Nephron progenitor cell (in vitro differentiated cells): ENCODE data around the gene FAM161A.
"Not testable (repeated sequence)": the region's sequence is repeated elsewhere in the genome, so short reads cannot be mapped to it uniquely, and the experiment has no call there.

ENCODE experiments used
- DNase-seq: peaks from one replicate; pipeline ENCODE4 v3.0.0; 2021
- H3K27ac Mint-ChIP-seq: 2 replicates; pipeline ENCODE4 v1.8.0; 2021; ENCODE audit warnings: mild to moderate bottlenecking, moderate library complexity, mixed read lengths
- H3K27me3 Mint-ChIP-seq: 2 replicates; pipeline ENCODE4 v1.8.0; 2021; ENCODE audit warnings: mild to moderate bottlenecking, low read depth, mixed read lengths; ENCODE audit not compliant: poor library complexity
- H3K36me3 Mint-ChIP-seq: 2 replicates; pipeline ENCODE4 v1.8.0; 2021; ENCODE audit warnings: low read depth, mixed read lengths
- H3K4me1 Mint-ChIP-seq: 2 replicates; pipeline ENCODE4 v1.8.0; 2021; ENCODE audit warnings: mixed read lengths
- H3K4me3 Mint-ChIP-seq: 2 replicates; pipeline ENCODE4 v1.8.0; 2021; ENCODE audit warnings: mild to moderate bottlenecking, moderate library complexity, mixed read lengths
- H3K9me3 Mint-ChIP-seq: 2 replicates; pipeline ENCODE4 v1.8.0; 2021; ENCODE audit warnings: mild to moderate bottlenecking, moderate library complexity, mixed read lengths
- CTCF ChIP-seq: fragments of 200-600 bp; sonication (generic); IDR thresholded peaks from 2 replicates; pipeline ENCODE4 v1.5.0; 2021; ENCODE audit warnings: antibody characterized with exemption

FAM161A gene

GRCh38 chr2:61816480-61817355 lies 37.1 kb downstream of the FAM161A start:
- Mint-ChIP-seq H3K27me3 (peaks cover 27% of the 10 kb centered on the region), H3K36me3 (no peaks in the 10 kb centered on the region), H3K27ac (no peak overlapping the region), H3K4me3 (no peak overlapping the region), H3K4me1 (peaks cover 23% of the 10 kb centered on the region), H3K9me3 (no peaks in the 10 kb centered on the region)
- peak; percentile 4 for DNase-seq
- TF ChIP-seq CTCF: no peak

GRCh38 chr2:61814539-61815160 lies 39.2 kb downstream of the FAM161A start:
- TF ChIP-seq CTCF: no peak
- H3K27ac Mint-ChIP-seq: no peak overlapping the region
- no peaks in the 10 kb centered on the region for H3K36me3 Mint-ChIP-seq
- DNase-seq: no peak
- no peak overlapping the region for H3K4me3 Mint-ChIP-seq
- H3K4me1 Mint-ChIP-seq: peaks cover 26% of the 10 kb centered on the region
- peaks cover 26% of the 10 kb centered on the region for H3K27me3 Mint-ChIP-seq
- no peaks in the 10 kb centered on the region for H3K9me3 Mint-ChIP-seq

- not testable (repeated sequence) for DNase-seq, H3K36me3 Mint-ChIP-seq, H3K9me3 Mint-ChIP-seq, H3K4me3 Mint-ChIP-seq, H3K27ac Mint-ChIP-seq
- Mint-ChIP-seq H3K27me3 (peaks cover 24% of the 10 kb centered on the region), H3K4me1 (peaks cover 39% of the 10 kb centered on the region)
Observed at GRCh38 chr2:61813314-61813713, 40.5 kb downstream of the FAM161A start.

- Mint-ChIP-seq H3K27me3 (peaks cover 23% of the 10 kb centered on the region), H3K9me3 (no peaks in the 10 kb centered on the region), H3K4me1 (peaks cover 35% of the 10 kb centered on the region), H3K27ac (peak overlapping the region; percentile 25), H3K4me3 (no peak overlapping the region), H3K36me3 (no peaks in the 10 kb centered on the region)
- DNase-seq: peak; percentile 7
- no peak for TF ChIP-seq CTCF
Observed at GRCh38 chr2:61811821-61812220, 42.0 kb downstream of the FAM161A start.

- DNase-seq, H3K27ac Mint-ChIP-seq, H3K4me3 Mint-ChIP-seq, H3K36me3 Mint-ChIP-seq, H3K9me3 Mint-ChIP-seq: not testable (repeated sequence)
- H3K27me3 Mint-ChIP-seq: peaks cover 22% of the 10 kb centered on the region
- peaks cover 22% of the 10 kb centered on the region for H3K4me1 Mint-ChIP-seq
Observed at GRCh38 chr2:61810203-61810602, 43.7 kb downstream of the FAM161A start.

GRCh38 chr2:61808693-61809092 lies 45.2 kb downstream of the FAM161A start:
- not testable (repeated sequence) for H3K4me3 Mint-ChIP-seq, H3K36me3 Mint-ChIP-seq, DNase-seq, H3K9me3 Mint-ChIP-seq
- Mint-ChIP-seq H3K27me3 (peaks cover 21% of the 10 kb centered on the region), H3K4me1 (peaks cover 22% of the 10 kb centered on the region), H3K27ac (peak overlapping the region; percentile 38)

- peaks cover 18% of the 10 kb centered on the region for H3K27me3 Mint-ChIP-seq
- no peak for TF ChIP-seq CTCF
- H3K4me3 Mint-ChIP-seq: no peak overlapping the region
- H3K4me1 Mint-ChIP-seq: peaks cover 21% of the 10 kb centered on the region
- H3K9me3 Mint-ChIP-seq: no peaks in the 10 kb centered on the region
- H3K27ac Mint-ChIP-seq: no peak overlapping the region
- no peaks in the 10 kb centered on the region for H3K36me3 Mint-ChIP-seq
- no peak for DNase-seq
Observed at GRCh38 chr2:61807036-61807757, 46.7 kb downstream of the FAM161A start.
